Measurements from ENCODE around the gene PDE2A.

DNA sequence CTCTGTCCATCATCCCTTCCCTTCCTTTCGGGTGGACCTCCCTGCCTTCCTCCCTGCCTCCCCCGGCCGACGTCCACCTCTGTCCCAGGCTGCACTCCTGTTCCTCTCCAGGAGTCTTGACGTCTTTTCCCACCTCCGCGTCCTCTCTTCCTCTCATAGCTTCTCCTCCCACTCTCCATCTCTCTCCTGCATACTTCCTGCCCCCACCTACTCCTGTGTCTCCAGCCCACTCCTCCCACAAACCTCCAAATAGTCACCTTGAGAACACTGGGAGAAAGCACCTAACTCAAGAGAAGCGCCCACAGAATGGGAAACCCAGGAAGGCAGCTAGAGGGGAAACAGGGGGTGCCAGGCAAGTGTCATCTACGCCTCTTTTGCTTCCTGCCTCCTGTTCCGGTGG is 60.8 kb downstream of the PDE2A start:
- TF ChIP-seq, protein P1, sequence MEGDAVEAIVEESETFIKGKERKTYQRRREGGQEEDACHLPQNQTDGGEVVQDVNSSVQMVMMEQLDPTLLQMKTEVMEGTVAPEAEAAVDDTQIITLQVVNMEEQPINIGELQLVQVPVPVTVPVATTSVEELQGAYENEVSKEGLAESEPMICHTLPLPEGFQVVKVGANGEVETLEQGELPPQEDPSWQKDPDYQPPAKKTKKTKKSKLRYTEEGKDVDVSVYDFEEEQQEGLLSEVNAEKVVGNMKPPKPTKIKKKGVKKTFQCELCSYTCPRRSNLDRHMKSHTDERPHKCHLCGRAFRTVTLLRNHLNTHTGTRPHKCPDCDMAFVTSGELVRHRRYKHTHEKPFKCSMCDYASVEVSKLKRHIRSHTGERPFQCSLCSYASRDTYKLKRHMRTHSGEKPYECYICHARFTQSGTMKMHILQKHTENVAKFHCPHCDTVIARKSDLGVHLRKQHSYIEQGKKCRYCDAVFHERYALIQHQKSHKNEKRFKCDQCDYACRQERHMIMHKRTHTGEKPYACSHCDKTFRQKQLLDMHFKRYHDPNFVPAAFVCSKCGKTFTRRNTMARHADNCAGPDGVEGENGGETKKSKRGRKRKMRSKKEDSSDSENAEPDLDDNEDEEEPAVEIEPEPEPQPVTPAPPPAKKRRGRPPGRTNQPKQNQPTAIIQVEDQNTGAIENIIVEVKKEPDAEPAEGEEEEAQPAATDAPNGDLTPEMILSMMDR (IDR thresholded peaks at IDR 0.05; ENCODE audit: poor library complexity) = no peak
- TF ChIP-seq EZH2 (IDR thresholded peaks at IDR 0.05; ENCODE audit: borderline replicate concordance) = no peak
